Hepatocyte (in vitro differentiated cells): ENCODE data around the gene FOXRED2. TPM values are rescaled to one million over a fixed set of nuclear protein-coding genes. Genes with fewer than 3 reads are reported as not detected.
A peak's percentile ranks its signal among the peaks of the same experiment; 100 is the strongest.

Experiments used
- DNase-seq: peaks from one replicate; pipeline ENCODE4 v3.0.0-alpha.2; 2016; ENCODE audit warnings: low spot score
- H2AFZ ChIP-seq: fragments of 200-600 bp; sonication (generic); 2 replicates; pipeline ENCODE4 v1.6.0; 2016; ENCODE audit warnings: antibody characterized with exemption, mild to moderate bottlenecking
- H3K27ac ChIP-seq: fragments of 200-600 bp; sonication (generic); 2 replicates; pipeline ENCODE4 v1.5.1; 2016; ENCODE audit warnings: mild to moderate bottlenecking
- H3K27me3 ChIP-seq: fragments of 200-600 bp; sonication (generic); 2 replicates; pipeline ENCODE4 v1.6.1; 2016
- H3K36me3 ChIP-seq: fragments of 200-600 bp; sonication (generic); replicated peaks from 2 replicates; pipeline ENCODE4 v1.5.1; 2016; ENCODE audit warnings: low read depth; ENCODE audit not compliant: insufficient read depth
- H3K4me1 ChIP-seq: fragments of 200-600 bp; sonication (generic); 2 replicates; pipeline ENCODE4 v1.5.1; 2016; ENCODE audit warnings: mild to moderate bottlenecking, moderate library complexity; ENCODE audit not compliant: insufficient read depth
- H3K4me2 ChIP-seq: fragments of 200-600 bp; sonication (generic); 2 replicates; pipeline ENCODE4 v1.6.0; 2016
- H3K4me3 ChIP-seq: fragments of 200-600 bp; sonication (generic); 2 replicates; pipeline ENCODE4 v1.5.1; 2016; ENCODE audit warnings: mild to moderate bottlenecking
- H3K79me2 ChIP-seq: fragments of 200-600 bp; sonication (generic); 2 replicates; pipeline ENCODE4 v1.6.0; 2017; ENCODE audit warnings: mild to moderate bottlenecking
- H3K9me2 ChIP-seq: fragments of 200-600 bp; sonication (generic); replicated peaks from 2 replicates; pipeline ENCODE4 v1.6.0; 2017; ENCODE audit warnings: mild to moderate bottlenecking; ENCODE audit not compliant: insufficient read depth
- H3K9me3 ChIP-seq: fragments of 200-600 bp; sonication (generic); 2 replicates; pipeline ENCODE4 v1.5.1; 2016; ENCODE audit warnings: low read depth, mild to moderate bottlenecking
- H4K20me1 ChIP-seq: fragments of 200-600 bp; sonication (generic); 2 replicates; pipeline ENCODE4 v1.6.0; 2016; ENCODE audit warnings: mild to moderate bottlenecking; ENCODE audit not compliant: insufficient read depth, poor library complexity, severe bottlenecking
- CTCF ChIP-seq: fragments of 200-600 bp; sonication (generic); IDR thresholded peaks from 2 replicates; pipeline ENCODE4 v1.5.1; 2016; ENCODE audit warnings: antibody characterized with exemption, mild to moderate bottlenecking; ENCODE audit not compliant: poor library complexity
- EZH2 ChIP-seq: fragments of 200-600 bp; sonication (generic); IDR thresholded peaks from 2 replicates; pipeline ENCODE4 v1.6.1; 2016; ENCODE audit warnings: antibody characterized with exemption, mild to moderate bottlenecking, borderline replicate concordance
- EZH2phosphoT487 ChIP-seq: fragments of 200-600 bp; sonication (generic); IDR thresholded peaks from one replicate; pipeline ENCODE4 v1.6.1; 2018; ENCODE audit warnings: antibody characterized with exemption, mild to moderate bottlenecking, low read depth, moderate library complexity; ENCODE audit not compliant: unreplicated experiment, severe bottlenecking
- WGBS: methylation state at CpG from one replicate; pipeline ENCODE4 v1.1.6; 2016; ENCODE audit warnings: low lambda C conversion rate; ENCODE audit errors: missing lambda C conversion rate; 5-methylcytosine and 5-hydroxymethylcytosine counted together
- polyA plus RNA-seq: library from polyadenylated mRNA; unstranded; fragments of >200 nt; fragmentation: Nextera tagmentation; extraction: Ambion mirVana; gene quantifications from 2 replicates; pipeline ENCODE4 v1.2.1, GENCODE V29; 2016
- total RNA-seq: library from RNA; depleted of rRNA; stranded (reverse); fragments of >200 nt; gene quantifications from 2 replicates; pipeline ENCODE4 v1.2.3, GENCODE V29; 2014

Gene FOXRED2
- total and polyA plus RNA-seq, 2 experiments from 2014 or later, result 7.7 to 8.5 TPM

GRCh38 chr22:36449596-36450175 is 57.2 kb downstream of the FOXRED2 start:
- 86% methylated on average over 11 of the region's 11 CpGs for WGBS
- Histone ChIP-seq H3K9me2 (no peaks in the 10 kb centered on the region), H3K4me2 (no peak overlapping the region), H3K27me3 (no peaks in the 10 kb centered on the region), H3K9me3 (no peaks in the 10 kb centered on the region), H2AFZ (no peak overlapping the region), H3K27ac (no peak overlapping the region), H3K4me3 (no peak overlapping the region), H3K36me3 (no peaks in the 10 kb centered on the region), H3K4me1 (peaks cover 13% of the 10 kb centered on the region), H3K79me2 (no peaks in the 10 kb centered on the region), H4K20me1 (no peaks in the 10 kb centered on the region)
- peak; percentile 3 for DNase-seq
- no peak for TF ChIP-seq EZH2
- no peak for TF ChIP-seq EZH2phosphoT487
- no peak for TF ChIP-seq CTCF

- no peak for DNase-seq
- peaks cover 7% of the 10 kb centered on the region for H3K4me1 ChIP-seq
- H3K79me2 ChIP-seq, result no peaks in the 10 kb centered on the region
- no peak for TF ChIP-seq CTCF
- no peak for TF ChIP-seq EZH2phosphoT487
- no peak for TF ChIP-seq EZH2
- 100% methylated on average over 2 of the region's 2 CpGs for WGBS
- H4K20me1 ChIP-seq, result no peaks in the 10 kb centered on the region
- H3K9me3 ChIP-seq, result no peaks in the 10 kb centered on the region
- no peaks in the 10 kb centered on the region for H3K9me2 ChIP-seq
- no peak overlapping the region for H2AFZ ChIP-seq
- no peak overlapping the region for H3K4me2 ChIP-seq
- no peak overlapping the region for H3K27ac ChIP-seq
- H3K36me3 ChIP-seq, result no peaks in the 10 kb centered on the region
- no peak overlapping the region for H3K4me3 ChIP-seq
- H3K27me3 ChIP-seq, result no peaks in the 10 kb centered on the region
Measured at GRCh38 chr22:36447632-36448031, 59.2 kb downstream of the FOXRED2 start.

GRCh38 chr22:36445158-36445668 is 61.6 kb downstream of the FOXRED2 start:
- no peak for DNase-seq
- H3K4me3 ChIP-seq, result no peak overlapping the region
- H3K27ac ChIP-seq, result peak overlapping the region; percentile 45
- WGBS, result 77% methylated on average over 8 of the region's 8 CpGs
- H3K9me2 ChIP-seq, result no peaks in the 10 kb centered on the region
- no peak overlapping the region for H2AFZ ChIP-seq
- H3K4me2 ChIP-seq, result no peak overlapping the region
- no peak for TF ChIP-seq CTCF
- TF ChIP-seq EZH2, result no peak
- no peak for TF ChIP-seq EZH2phosphoT487
- H3K9me3 ChIP-seq, result no peaks in the 10 kb centered on the region
- H3K36me3 ChIP-seq, result no peaks in the 10 kb centered on the region
- H3K27me3 ChIP-seq, result no peaks in the 10 kb centered on the region
- H3K4me1 ChIP-seq, result peaks cover 7% of the 10 kb centered on the region
- H4K20me1 ChIP-seq, result no peaks in the 10 kb centered on the region
- H3K79me2 ChIP-seq, result no peaks in the 10 kb centered on the region
